HL-60 (cell line): Measurements from ENCODE around the gene PXMP4.

Source experiments
- CTCF ChIP-seq: IDR thresholded peaks from one replicate; pipeline ENCODE4 v1.5.1; 2011; ENCODE audit warnings: low read length, control low read depth, inconsistent platforms; ENCODE audit not compliant: insufficient read depth
- POLR2AphosphoS5 ChIP-seq: IDR thresholded peaks from 2 replicates; pipeline ENCODE4 v1.6.1; 2012; ENCODE audit warnings: low read depth

GRCh38 chr20:33696448-33696847 lies 23.7 kb downstream of the PXMP4 start:
- TF ChIP-seq CTCF = no peak
- TF ChIP-seq POLR2AphosphoS5 = no peak
